ENCODE measurements around the gene GCG.

GCG gene

DNA sequence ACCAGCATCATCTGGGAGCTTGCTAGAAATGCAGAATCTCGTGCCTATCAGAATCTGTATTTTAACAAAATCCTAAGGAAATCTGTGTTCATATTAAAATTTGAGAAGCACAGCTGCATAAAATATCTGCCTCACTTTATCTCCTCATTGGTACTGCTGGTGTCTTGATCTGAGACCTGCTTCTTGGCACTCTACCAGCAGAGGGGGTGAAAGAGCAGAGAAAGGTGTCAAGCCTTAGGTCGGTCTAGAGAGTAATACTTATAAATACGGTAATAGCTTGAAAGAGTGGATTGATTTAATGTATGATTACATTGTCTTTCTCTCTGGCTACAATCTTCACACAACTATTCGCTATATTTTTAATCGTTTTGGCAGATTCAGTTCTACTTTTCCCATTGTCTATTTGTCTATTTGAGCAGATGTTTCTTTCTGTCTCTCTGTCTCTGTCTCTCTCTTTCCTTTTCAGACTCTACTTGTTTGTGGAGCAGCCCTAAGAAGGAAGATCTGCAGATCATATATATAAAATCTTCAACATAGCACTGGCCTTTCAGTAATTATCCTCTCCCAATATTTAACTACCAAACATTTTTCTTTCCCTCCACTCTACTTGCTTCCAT is 1.7 kb upstream of the GCG start:
- Histone ChIP-seq H3K36me3 (ENCODE audit: control insufficient read depth, insufficient read depth, low read length) (no peaks in the 10 kb centered on the region), H3K4me3 (ENCODE audit: extremely low read depth, insufficient read depth, low read length, poor library complexity, severe bottlenecking) (no peak overlapping the region), H3K4me1 (ENCODE audit: control insufficient read depth, insufficient read depth, low read length, poor library complexity, severe bottlenecking) (no peaks in the 10 kb centered on the region), H3K9me3 (ENCODE audit: control insufficient read depth, low read length) (no peaks in the 10 kb centered on the region), H3K27ac (ENCODE audit: low read depth, low read length, severe bottlenecking) (no peak overlapping the region)
- 0% methylated on average over 1 of the region's 5 CpGs; no CpG with 5 or more reads in 1 of the 2 experiments for WGBS, 2 experiments (ENCODE audit: insufficient coverage in 2 of 2)

DNA sequence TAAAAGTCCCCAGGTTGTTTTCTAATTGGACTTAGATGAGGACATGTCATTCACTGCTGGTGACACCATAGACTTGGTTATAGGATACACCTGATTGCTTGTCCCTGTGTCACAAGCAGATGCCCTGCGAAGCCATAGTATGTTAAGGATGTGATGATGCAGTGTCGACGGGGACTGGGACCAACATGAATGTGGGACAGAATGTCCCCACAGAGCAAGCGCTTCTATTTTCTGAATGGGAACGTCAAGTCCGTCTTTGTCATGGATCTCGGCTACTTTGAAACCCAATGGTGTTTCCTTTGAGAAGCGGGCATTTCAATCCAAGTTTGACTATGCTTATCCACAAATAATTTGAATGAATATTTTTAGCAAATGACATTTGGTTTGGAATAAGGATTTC is 2.1 kb downstream of the GCG start:
- 73 to 78% methylated on average over 5 to 6 of the region's 8 CpGs for WGBS, 2 experiments (ENCODE audit: insufficient coverage in 2 of 2)
- Histone ChIP-seq H3K9me3 (ENCODE audit: control insufficient read depth, low read length) (no peaks in the 10 kb centered on the region), H3K4me3 (ENCODE audit: extremely low read depth, insufficient read depth, low read length, poor library complexity, severe bottlenecking) (no peak overlapping the region), H3K4me1 (ENCODE audit: control insufficient read depth, insufficient read depth, low read length, poor library complexity, severe bottlenecking) (no peaks in the 10 kb centered on the region), H3K27ac (ENCODE audit: low read depth, low read length, severe bottlenecking) (no peak overlapping the region), H3K36me3 (ENCODE audit: control insufficient read depth, insufficient read depth, low read length) (no peaks in the 10 kb centered on the region)

DNA sequence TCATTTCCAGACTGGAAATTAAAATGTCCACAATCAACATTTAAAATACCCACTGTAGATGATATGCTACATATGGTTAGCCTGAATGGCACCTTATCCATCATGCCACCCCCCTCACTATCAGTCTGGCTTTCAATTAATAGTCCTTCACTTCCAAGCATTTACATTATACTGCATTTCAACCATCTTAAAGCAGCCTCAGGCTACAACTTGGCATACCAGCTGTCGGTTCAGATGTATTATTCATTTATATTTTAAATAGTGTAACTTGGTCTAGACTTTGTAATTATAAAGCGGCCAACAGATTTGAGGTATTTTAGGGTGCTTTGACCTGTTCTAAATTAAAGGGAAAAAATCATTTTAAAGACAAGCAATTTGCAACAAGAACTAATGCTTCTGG is 2.6 kb downstream of the GCG start:
- no peaks in the 10 kb centered on the region for H3K36me3 ChIP-seq (ENCODE audit: control insufficient read depth, insufficient read depth, low read length)
- WGBS, 2 experiments (ENCODE audit: insufficient coverage in 2 of 2): 100% methylated on average over 1 of the region's 2 CpGs; no CpG with 5 or more reads in 1 of the 2 experiments
- no peaks in the 10 kb centered on the region for H3K4me1 ChIP-seq (ENCODE audit: control insufficient read depth, insufficient read depth, low read length, poor library complexity, severe bottlenecking)
- no peak overlapping the region for H3K27ac ChIP-seq (ENCODE audit: low read depth, low read length, severe bottlenecking)
- H3K4me3 ChIP-seq (ENCODE audit: extremely low read depth, insufficient read depth, low read length, poor library complexity, severe bottlenecking): no peak overlapping the region
- no peaks in the 10 kb centered on the region for H3K9me3 ChIP-seq (ENCODE audit: control insufficient read depth, low read length)

DNA sequence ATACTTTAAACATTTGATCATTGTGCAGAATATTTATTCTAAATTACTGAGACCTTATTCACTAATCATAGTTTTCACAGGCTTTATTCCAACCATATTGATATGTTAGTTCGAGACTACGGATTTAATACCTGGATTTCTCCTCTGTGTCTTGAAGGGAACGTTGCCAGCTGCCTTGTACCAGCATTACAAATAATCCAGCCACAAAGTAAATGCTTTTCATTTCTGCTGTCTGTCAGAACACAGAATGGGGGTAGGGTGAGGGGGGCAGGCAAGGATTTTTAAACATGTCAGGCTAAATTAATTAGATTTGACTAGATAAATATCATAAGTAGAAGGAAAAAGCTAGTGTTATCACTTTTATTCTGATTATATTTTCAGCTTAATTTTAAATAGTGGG is 3.1 kb downstream of the GCG start:
- no peak overlapping the region for H3K4me3 ChIP-seq (ENCODE audit: extremely low read depth, insufficient read depth, low read length, poor library complexity, severe bottlenecking)
- H3K4me1 ChIP-seq (ENCODE audit: control insufficient read depth, insufficient read depth, low read length, poor library complexity, severe bottlenecking): no peaks in the 10 kb centered on the region
- H3K9me3 ChIP-seq (ENCODE audit: control insufficient read depth, low read length): no peaks in the 10 kb centered on the region
- H3K27ac ChIP-seq (ENCODE audit: low read depth, low read length, severe bottlenecking): no peak overlapping the region
- no peaks in the 10 kb centered on the region for H3K36me3 ChIP-seq (ENCODE audit: control insufficient read depth, insufficient read depth, low read length)
- WGBS, 2 experiments (ENCODE audit: insufficient coverage in 2 of 2): 100% methylated on average over 2 of the region's 3 CpGs; no CpG with 5 or more reads in 1 of the 2 experiments

DNA sequence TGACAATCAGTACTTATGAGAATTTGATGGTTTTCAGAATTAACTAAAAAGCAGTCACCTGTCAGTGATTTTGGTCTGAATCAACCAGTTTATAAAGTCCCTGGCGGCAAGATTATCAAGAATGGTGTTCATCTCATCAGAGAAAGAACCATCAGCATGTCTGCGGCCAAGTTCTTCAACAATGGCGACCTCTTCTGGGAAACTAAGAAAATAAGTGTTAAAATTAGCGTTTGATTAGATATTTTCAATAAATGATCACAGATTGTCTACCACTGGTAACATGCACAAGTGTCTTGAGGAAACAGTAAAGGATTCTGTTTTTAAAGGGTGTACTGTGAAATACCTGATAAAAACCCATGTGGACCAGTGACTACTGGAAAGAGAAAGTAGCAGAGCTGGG is 8.1 kb downstream of the GCG start:
- H3K36me3 ChIP-seq (ENCODE audit: control insufficient read depth, insufficient read depth, low read length): no peaks in the 10 kb centered on the region
- WGBS, 2 experiments (ENCODE audit: insufficient coverage in 2 of 2): 60 to 90% methylated on average over 1 to 3 of the region's 4 CpGs

DNA sequence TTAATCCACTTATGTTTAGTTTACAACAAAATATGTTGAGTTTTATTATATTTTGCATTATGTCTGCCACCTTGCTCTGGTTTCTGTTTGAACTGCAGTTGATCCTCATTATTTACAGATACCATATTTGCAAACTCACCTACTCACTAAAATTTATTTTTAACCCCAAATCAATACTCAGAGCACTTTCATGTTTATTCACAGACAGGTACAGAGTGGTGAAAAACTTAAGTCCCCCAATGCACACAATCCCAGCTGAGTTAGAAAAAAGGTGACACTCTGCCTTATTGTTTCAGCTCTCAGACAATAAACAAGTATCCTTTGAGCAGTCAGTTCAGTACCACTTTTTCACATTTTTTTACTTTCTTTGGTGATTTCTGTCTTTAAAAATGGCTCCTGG is 13.7 kb downstream of the GCG start:
- Histone ChIP-seq H3K36me3 (ENCODE audit: control insufficient read depth, insufficient read depth, low read length) (no peaks in the 10 kb centered on the region), H3K27ac (ENCODE audit: low read depth, low read length, severe bottlenecking) (no peak overlapping the region), H3K4me1 (ENCODE audit: control insufficient read depth, insufficient read depth, low read length, poor library complexity, severe bottlenecking) (no peaks in the 10 kb centered on the region), H3K9me3 (ENCODE audit: control insufficient read depth, low read length) (no peaks in the 10 kb centered on the region), H3K4me3 (ENCODE audit: extremely low read depth, insufficient read depth, low read length, poor library complexity, severe bottlenecking) (no peak overlapping the region)

More for the DNA sequence above, 8.1 kb downstream of the GCG start:
- Histone ChIP-seq H3K4me1 (ENCODE audit: control insufficient read depth, insufficient read depth, low read length, poor library complexity, severe bottlenecking) (no peaks in the 10 kb centered on the region), H3K4me3 (ENCODE audit: extremely low read depth, insufficient read depth, low read length, poor library complexity, severe bottlenecking) (no peak overlapping the region), H3K27ac (ENCODE audit: low read depth, low read length, severe bottlenecking) (no peak overlapping the region), H3K9me3 (ENCODE audit: control insufficient read depth, low read length) (no peaks in the 10 kb centered on the region)

DNA sequence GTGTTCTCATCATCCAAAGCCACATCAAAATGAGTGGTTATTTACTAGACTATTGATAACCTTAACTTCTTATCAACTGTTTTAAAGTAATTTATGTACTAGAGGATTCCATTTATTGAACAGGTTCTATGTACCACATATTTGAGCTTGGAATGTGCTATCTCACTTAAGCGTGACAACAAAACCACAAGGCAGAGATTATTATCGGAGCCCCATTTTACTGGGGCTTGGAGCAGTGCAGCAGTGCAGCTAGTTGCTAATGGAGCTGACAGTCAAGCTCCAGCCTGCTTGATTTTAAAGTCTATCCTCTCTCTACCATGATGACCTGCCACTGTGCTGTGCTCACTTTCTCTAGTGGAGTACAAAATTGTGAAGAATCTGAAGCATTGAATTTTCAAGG is 24.6 kb downstream of the GCG start:
- H3K4me1 ChIP-seq (ENCODE audit: control insufficient read depth, insufficient read depth, low read length, poor library complexity, severe bottlenecking): peaks cover 7% of the 10 kb centered on the region
- WGBS, 2 experiments (ENCODE audit: insufficient coverage in 2 of 2): 100% methylated on average over 2 of the region's 2 CpGs
- H3K4me3 ChIP-seq (ENCODE audit: extremely low read depth, insufficient read depth, low read length, poor library complexity, severe bottlenecking): no peak overlapping the region
- no peaks in the 10 kb centered on the region for H3K9me3 ChIP-seq (ENCODE audit: control insufficient read depth, low read length)
- no peaks in the 10 kb centered on the region for H3K36me3 ChIP-seq (ENCODE audit: control insufficient read depth, insufficient read depth, low read length)
- no peak overlapping the region for H3K27ac ChIP-seq (ENCODE audit: low read depth, low read length, severe bottlenecking)

DNA sequence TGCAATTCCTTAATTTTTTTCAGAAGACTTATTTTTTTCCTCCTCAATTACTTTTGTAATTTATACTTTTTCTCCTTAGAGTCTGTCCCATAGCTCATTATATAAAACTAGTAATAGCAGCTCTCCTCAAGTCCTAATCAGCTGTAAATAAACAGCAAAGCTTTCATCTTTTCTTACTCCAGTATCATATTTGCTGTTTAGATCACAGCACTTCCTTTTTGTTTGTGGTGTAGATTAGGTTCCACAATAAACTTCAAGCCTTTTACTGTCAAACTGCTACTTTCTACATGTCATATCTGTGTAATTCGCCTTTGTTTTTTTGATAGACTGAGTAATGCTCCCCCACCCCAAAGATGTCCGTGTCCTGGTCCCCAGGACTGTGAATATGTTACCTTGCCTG is 25.5 kb downstream of the GCG start:
- Histone ChIP-seq H3K9me3 (ENCODE audit: control insufficient read depth, low read length) (no peaks in the 10 kb centered on the region), H3K4me3 (ENCODE audit: extremely low read depth, insufficient read depth, low read length, poor library complexity, severe bottlenecking) (no peak overlapping the region), H3K4me1 (ENCODE audit: control insufficient read depth, insufficient read depth, low read length, poor library complexity, severe bottlenecking) (peaks cover 7% of the 10 kb centered on the region), H3K36me3 (ENCODE audit: control insufficient read depth, insufficient read depth, low read length) (no peaks in the 10 kb centered on the region), H3K27ac (ENCODE audit: low read depth, low read length, severe bottlenecking) (no peak overlapping the region)
- no CpG with 5 or more reads among the region's 2 CpGs for WGBS, 2 experiments (ENCODE audit: insufficient coverage in 2 of 2)

DNA sequence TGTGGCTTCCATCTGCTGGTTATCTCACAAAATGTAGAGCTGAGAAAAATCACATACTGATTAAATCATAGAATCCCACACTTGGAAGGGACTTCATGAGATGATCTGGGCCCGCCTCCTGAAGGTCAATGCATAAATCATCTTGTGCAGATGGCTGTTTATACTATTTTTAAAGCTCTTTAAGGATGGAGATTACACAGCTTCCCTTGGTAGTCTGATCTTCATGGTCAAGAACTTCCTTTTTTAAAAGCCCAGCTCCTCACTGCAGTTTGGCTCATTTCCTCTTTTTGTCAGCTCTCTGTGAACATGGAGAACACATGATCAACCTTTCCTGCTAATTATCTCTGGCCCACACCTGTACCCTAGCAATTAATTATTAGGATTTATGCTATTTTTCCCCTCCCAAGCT is 25.9 kb downstream of the GCG start:
- Histone ChIP-seq H3K36me3 (ENCODE audit: control insufficient read depth, insufficient read depth, low read length) (no peaks in the 10 kb centered on the region), H3K4me1 (ENCODE audit: control insufficient read depth, insufficient read depth, low read length, poor library complexity, severe bottlenecking) (peaks cover 7% of the 10 kb centered on the region), H3K9me3 (ENCODE audit: control insufficient read depth, low read length) (no peaks in the 10 kb centered on the region), H3K27ac (ENCODE audit: low read depth, low read length, severe bottlenecking) (no peak overlapping the region), H3K4me3 (ENCODE audit: extremely low read depth, insufficient read depth, low read length, poor library complexity, severe bottlenecking) (no peak overlapping the region)
- no CpG with 5 or more reads among the region's 1 CpG for WGBS, 2 experiments (ENCODE audit: insufficient coverage in 2 of 2)

DNA sequence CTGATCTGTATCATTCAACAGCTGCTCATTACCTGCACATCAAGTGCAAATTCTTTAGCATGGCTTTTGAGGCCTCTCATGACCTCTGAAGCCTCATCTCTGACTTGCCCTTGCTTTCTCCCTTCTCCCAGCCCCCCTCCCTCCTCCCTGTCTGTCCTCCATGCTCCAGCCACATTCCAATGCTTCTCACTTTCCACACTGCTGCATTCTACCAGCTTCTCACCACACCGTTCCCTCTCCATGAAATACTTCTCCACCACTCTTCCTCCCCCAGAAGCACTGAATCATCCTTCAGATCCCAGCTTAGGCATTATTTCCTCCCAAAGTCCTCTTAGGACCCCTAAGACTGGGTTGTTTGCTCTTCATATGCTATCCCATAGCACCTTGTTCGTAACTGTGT is 26.9 kb downstream of the GCG start:
- Histone ChIP-seq H3K4me1 (ENCODE audit: control insufficient read depth, insufficient read depth, low read length, poor library complexity, severe bottlenecking) (peaks cover 7% of the 10 kb centered on the region), H3K4me3 (ENCODE audit: extremely low read depth, insufficient read depth, low read length, poor library complexity, severe bottlenecking) (no peak overlapping the region), H3K27ac (ENCODE audit: low read depth, low read length, severe bottlenecking) (no peak overlapping the region), H3K9me3 (ENCODE audit: control insufficient read depth, low read length) (no peaks in the 10 kb centered on the region), H3K36me3 (ENCODE audit: control insufficient read depth, insufficient read depth, low read length) (no peaks in the 10 kb centered on the region)
- 50 to 67% methylated on average over 1 of the region's 2 CpGs for WGBS, 2 experiments (ENCODE audit: insufficient coverage in 2 of 2)

DNA sequence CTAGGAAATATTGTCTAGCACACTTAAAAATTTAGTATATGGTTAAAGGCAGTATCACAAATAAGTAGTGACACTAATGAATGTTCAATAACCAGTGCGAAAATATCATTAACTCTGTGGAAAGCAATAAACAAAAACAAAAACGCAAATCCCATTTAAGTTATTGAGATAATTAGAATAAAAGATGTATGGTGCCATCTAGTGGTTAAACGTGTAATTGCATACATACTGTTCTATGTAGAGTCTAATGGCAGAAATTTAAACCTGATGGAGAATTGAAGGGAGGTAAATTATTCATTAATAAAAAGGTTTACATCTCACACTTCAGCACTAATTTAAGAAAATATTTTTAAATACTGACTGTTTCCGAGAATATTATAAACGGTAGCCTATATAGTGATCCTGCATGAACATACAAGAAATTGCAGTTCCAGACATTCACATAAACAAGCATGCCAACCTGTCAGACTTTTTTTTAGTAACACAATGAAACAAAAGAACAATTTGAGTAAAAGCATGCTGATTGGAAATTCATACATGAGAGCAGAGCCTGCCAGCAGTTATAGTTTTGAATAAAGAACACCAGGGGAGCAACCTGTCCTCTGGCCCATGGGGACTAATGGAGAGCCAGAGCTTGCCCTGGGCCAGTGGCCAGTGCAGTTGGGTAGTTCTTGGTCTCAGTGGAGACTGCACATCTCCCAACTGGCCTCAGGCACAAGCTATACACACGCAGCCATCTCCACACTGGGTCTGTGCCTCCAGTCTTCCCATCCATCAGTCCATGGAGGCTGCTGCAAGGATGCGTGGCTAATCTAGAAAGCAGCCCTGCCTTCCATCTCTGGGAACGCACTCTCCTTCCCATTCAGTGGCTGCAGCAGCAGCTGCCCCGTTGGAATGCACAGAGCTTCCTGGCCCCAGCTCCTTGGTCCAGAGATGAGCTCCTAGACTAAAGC is 28.0 kb downstream of the GCG start:
- H3K4me1 ChIP-seq (ENCODE audit: control insufficient read depth, insufficient read depth, low read length, poor library complexity, severe bottlenecking): peaks cover 7% of the 10 kb centered on the region
- peak overlapping the region; percentile 32 for H3K27ac ChIP-seq (ENCODE audit: low read depth, low read length, severe bottlenecking)

More for the DNA sequence above, 28.0 kb downstream of the GCG start:
- Histone ChIP-seq H3K9me3 (ENCODE audit: control insufficient read depth, low read length) (no peaks in the 10 kb centered on the region), H3K36me3 (ENCODE audit: control insufficient read depth, insufficient read depth, low read length) (no peaks in the 10 kb centered on the region), H3K4me3 (ENCODE audit: extremely low read depth, insufficient read depth, low read length, poor library complexity, severe bottlenecking) (no peak overlapping the region)
- WGBS, 2 experiments (ENCODE audit: insufficient coverage in 2 of 2): 70 to 89% methylated on average over 3 to 4 of the region's 9 CpGs
